GM18499 (cell line): ENCODE data around the gene EEFSEC.

Experiments
- ATAC-seq: cut with Tn5 transposase; IDR thresholded peaks from one replicate; pipeline ENCODE4 v1.9.1; 2021; ENCODE audit warnings: moderate number of reproducible peaks; ENCODE audit not compliant: insufficient read depth, unreplicated experiment

The EEFSEC gene

GRCh38 chr3:128269006-128269775 is 115.9 kb downstream of the EEFSEC start:
- ATAC-seq: no peak

GRCh38 chr3:128269796-128270195 is 116.5 kb downstream of the EEFSEC start:
- ATAC-seq: no peak

GRCh38 chr3:128270559-128271492 is 117.5 kb downstream of the EEFSEC start:
- ATAC-seq: no peak

GRCh38 chr3:128271536-128272332 is 118.5 kb downstream of the EEFSEC start:
- ATAC-seq: no peak

- no peak for ATAC-seq
These were observed 120.0 kb downstream of the EEFSEC start for GRCh38 chr3:128273109-128273840.

- ATAC-seq: no peak
These were observed 120.7 kb downstream of the EEFSEC start for GRCh38 chr3:128273841-128274573.

GRCh38 chr3:128274837-128275236 is 121.6 kb downstream of the EEFSEC start:
- ATAC-seq: no peak

- no peak for ATAC-seq
These were observed 122.2 kb downstream of the EEFSEC start for GRCh38 chr3:128275316-128276145.

- no peak for ATAC-seq
These were observed 122.8 kb downstream of the EEFSEC start for GRCh38 chr3:128276146-128276435.

- ATAC-seq: no peak
These were observed 123.4 kb downstream of the EEFSEC start for GRCh38 chr3:128276577-128277183.

GRCh38 chr3:128277378-128278069 is 124.2 kb downstream of the EEFSEC start:
- no peak for ATAC-seq

GRCh38 chr3:128278130-128278529 is 124.8 kb downstream of the EEFSEC start:
- no peak for ATAC-seq

- no peak for ATAC-seq
These were observed 125.7 kb downstream of the EEFSEC start for GRCh38 chr3:128278761-128279600.

GRCh38 chr3:128279601-128279880 is 126.3 kb downstream of the EEFSEC start:
- ATAC-seq: no peak

GRCh38 chr3:128280481-128281052 is 127.3 kb downstream of the EEFSEC start:
- ATAC-seq: no peak

- ATAC-seq: no peak
These were observed 127.8 kb downstream of the EEFSEC start for GRCh38 chr3:128281056-128281455.
